CD1c-positive myeloid dendritic cell (primary cell): ENCODE data around the gene CD22.
A peak's percentile ranks its signal among the peaks of the same experiment; 100 is the strongest.
"Not testable (repeated sequence)": the region's sequence is repeated elsewhere in the genome, so short reads cannot be mapped to it uniquely, and the experiment has no call there.

Experiments used
- DNase-seq: peaks from one replicate; pipeline ENCODE4 v3.0.0-alpha.2; 2016; ENCODE audit errors: extremely low spot score

The CD22 gene

GRCh38 chr19:35359395-35359794 lies 30.4 kb downstream of the CD22 start:
- DNase-seq = not testable (repeated sequence)

GRCh38 chr19:35360081-35360480 lies 31.1 kb downstream of the CD22 start:
- DNase-seq = not testable (repeated sequence)

GRCh38 chr19:35360880-35361420 lies 32.0 kb downstream of the CD22 start:
- peak; percentile 17 for DNase-seq

- DNase-seq = no peak
These were observed 33.4 kb downstream of the CD22 start for GRCh38 chr19:35362261-35363000.

- no peak for DNase-seq
These were observed 34.1 kb downstream of the CD22 start for GRCh38 chr19:35363001-35363590.

- DNase-seq = no peak
These were observed 34.9 kb downstream of the CD22 start for GRCh38 chr19:35363711-35364425.

- DNase-seq = no peak
These were observed 36.3 kb downstream of the CD22 start for GRCh38 chr19:35365303-35365702.

GRCh38 chr19:35368378-35368777 lies 39.4 kb downstream of the CD22 start:
- DNase-seq = no peak

- peak; percentile 12 for DNase-seq
These were observed 40.5 kb downstream of the CD22 start for GRCh38 chr19:35369522-35369921.

- no peak for DNase-seq
These were observed 41.7 kb downstream of the CD22 start, which contains the start of gene GPR42 for GRCh38 chr19:35370722-35371121. TSS of gene GPR42 (plus strand) at chr19:35371068. CDS start at chr19:35371360, 292 bp downstream.

- no peak for DNase-seq
These were observed 44.5 kb downstream of the CD22 start for GRCh38 chr19:35373492-35373891.

- DNase-seq = not testable (repeated sequence)
These were observed 45.0 kb downstream of the CD22 start for GRCh38 chr19:35374031-35374430.

- no peak for DNase-seq
These were observed 46.7 kb downstream of the CD22 start for GRCh38 chr19:35375505-35376307.

- DNase-seq = no peak
These were observed 48.7 kb downstream of the CD22 start for GRCh38 chr19:35377656-35378055.

GRCh38 chr19:35378356-35378755 lies 49.4 kb downstream of the CD22 start:
- DNase-seq = no peak

- not testable (repeated sequence) for DNase-seq
These were observed 50.6 kb downstream of the CD22 start for GRCh38 chr19:35379545-35379944.

GRCh38 chr19:35379992-35380391 lies 51.0 kb downstream of the CD22 start:
- DNase-seq = no peak

- DNase-seq = no peak
These were observed 51.6 kb downstream of the CD22 start for GRCh38 chr19:35380450-35381124.

GRCh38 chr19:35381318-35381717 lies 52.3 kb downstream of the CD22 start:
- no peak for DNase-seq

- DNase-seq = no peak
These were observed 52.9 kb downstream of the CD22 start for GRCh38 chr19:35381926-35382325.

- DNase-seq = no peak
These were observed 54.5 kb downstream of the CD22 start for GRCh38 chr19:35383536-35383935.
